ENCODE results near the gene GOT1.

The GOT1 gene

GRCh38 chr10:99370993-99371392 lies 59.4 kb downstream of the GOT1 start:
- H3K36me3 ChIP-seq (ENCODE audit: insufficient read depth, low read length): no peaks in the 10 kb centered on the region
- H3K4me1 ChIP-seq (ENCODE audit: insufficient read depth, low read length): 0 out of 2 replicates have a peak, but pooled peaks cover 4% of the 10 kb centered on the region
- H3K9me3 ChIP-seq (ENCODE audit: control insufficient read depth, insufficient read depth, low read length): no peaks in the 10 kb centered on the region
- no peak overlapping the region for H3K9ac ChIP-seq (ENCODE audit: low read depth, low read length)

GRCh38 chr10:99369551-99369950 lies 60.9 kb downstream of the GOT1 start:
- no peaks in the 10 kb centered on the region for H3K9me3 ChIP-seq (ENCODE audit: control insufficient read depth, insufficient read depth, low read length)

GRCh38 chr10:99369126-99369525 lies 61.3 kb downstream of the GOT1 start:
- H3K36me3 ChIP-seq (ENCODE audit: insufficient read depth, low read length): no peaks in the 10 kb centered on the region
- no peak overlapping the region for H3K9ac ChIP-seq (ENCODE audit: low read depth, low read length)
- 0 out of 2 replicates have a peak, but pooled peaks cover 4% of the 10 kb centered on the region for H3K4me1 ChIP-seq (ENCODE audit: insufficient read depth, low read length)
- H3K9me3 ChIP-seq (ENCODE audit: control insufficient read depth, insufficient read depth, low read length): no peaks in the 10 kb centered on the region

More at GRCh38 chr10:99369551-99369950, 60.9 kb downstream of the GOT1 start:
- H3K9ac ChIP-seq (ENCODE audit: low read depth, low read length): no peak overlapping the region
- 0 out of 2 replicates have a peak, but pooled peaks cover 4% of the 10 kb centered on the region for H3K4me1 ChIP-seq (ENCODE audit: insufficient read depth, low read length)
- no peaks in the 10 kb centered on the region for H3K36me3 ChIP-seq (ENCODE audit: insufficient read depth, low read length)

- Histone ChIP-seq H3K9me3 (ENCODE audit: control insufficient read depth, insufficient read depth, low read length) (no peaks in the 10 kb centered on the region), H3K36me3 (ENCODE audit: insufficient read depth, low read length) (no peaks in the 10 kb centered on the region), H3K9ac (ENCODE audit: low read depth, low read length) (no peak overlapping the region), H3K4me1 (ENCODE audit: insufficient read depth, low read length) (0 out of 2 replicates have a peak, but pooled peaks cover 4% of the 10 kb centered on the region)
These were observed 61.8 kb downstream of the GOT1 start for GRCh38 chr10:99368646-99369045.

GRCh38 chr10:99366666-99367065 lies 63.8 kb downstream of the GOT1 start:
- Histone ChIP-seq H3K36me3 (ENCODE audit: insufficient read depth, low read length) (no peaks in the 10 kb centered on the region), H3K9me3 (ENCODE audit: control insufficient read depth, insufficient read depth, low read length) (no peaks in the 10 kb centered on the region), H3K4me1 (ENCODE audit: insufficient read depth, low read length) (0 out of 2 replicates have a peak, but pooled peaks cover 4% of the 10 kb centered on the region)

GRCh38 chr10:99365736-99366135 lies 64.7 kb downstream of the GOT1 start:
- Histone ChIP-seq H3K9me3 (ENCODE audit: control insufficient read depth, insufficient read depth, low read length) (no peaks in the 10 kb centered on the region), H3K9ac (ENCODE audit: low read depth, low read length) (no peak overlapping the region), H3K4me1 (ENCODE audit: insufficient read depth, low read length) (0 out of 2 replicates have a peak, but pooled peaks cover 4% of the 10 kb centered on the region), H3K36me3 (ENCODE audit: insufficient read depth, low read length) (no peaks in the 10 kb centered on the region)

More at GRCh38 chr10:99366666-99367065, 63.8 kb downstream of the GOT1 start:
- no peak overlapping the region for H3K9ac ChIP-seq (ENCODE audit: low read depth, low read length)

- Histone ChIP-seq H3K9ac (ENCODE audit: low read depth, low read length) (no peak overlapping the region), H3K4me1 (ENCODE audit: insufficient read depth, low read length) (0 out of 2 replicates have a peak, but pooled peaks cover 4% of the 10 kb centered on the region), H3K9me3 (ENCODE audit: control insufficient read depth, insufficient read depth, low read length) (no peaks in the 10 kb centered on the region), H3K36me3 (ENCODE audit: insufficient read depth, low read length) (no peaks in the 10 kb centered on the region)
These were observed 65.1 kb downstream of the GOT1 start for GRCh38 chr10:99365311-99365710.

GRCh38 chr10:99364125-99364524 lies 66.3 kb downstream of the GOT1 start:
- no peaks in the 10 kb centered on the region for H3K9me3 ChIP-seq (ENCODE audit: control insufficient read depth, insufficient read depth, low read length)

GRCh38 chr10:99360934-99361333 lies 69.5 kb downstream of the GOT1 start:
- H3K9ac ChIP-seq (ENCODE audit: low read depth, low read length): no peak overlapping the region
- peaks cover 17% of the 10 kb centered on the region for H3K4me1 ChIP-seq (ENCODE audit: insufficient read depth, low read length)
- H3K36me3 ChIP-seq (ENCODE audit: insufficient read depth, low read length): no peaks in the 10 kb centered on the region
- H3K9me3 ChIP-seq (ENCODE audit: control insufficient read depth, insufficient read depth, low read length): no peaks in the 10 kb centered on the region

More at GRCh38 chr10:99364125-99364524, 66.3 kb downstream of the GOT1 start:
- Histone ChIP-seq H3K9ac (ENCODE audit: low read depth, low read length) (no peak overlapping the region), H3K36me3 (ENCODE audit: insufficient read depth, low read length) (no peaks in the 10 kb centered on the region), H3K4me1 (ENCODE audit: insufficient read depth, low read length) (peaks cover 6% of the 10 kb centered on the region; the same call in 1 of the 2 replicates)

- Histone ChIP-seq H3K9me3 (ENCODE audit: control insufficient read depth, insufficient read depth, low read length) (no peaks in the 10 kb centered on the region), H3K4me1 (ENCODE audit: insufficient read depth, low read length) (peaks cover 17% of the 10 kb centered on the region)
These were observed 72.3 kb downstream of the GOT1 start for GRCh38 chr10:99358101-99358500.

GRCh38 chr10:99357691-99358090 lies 72.7 kb downstream of the GOT1 start:
- H3K4me1 ChIP-seq (ENCODE audit: insufficient read depth, low read length): peaks cover 17% of the 10 kb centered on the region
- H3K9me3 ChIP-seq (ENCODE audit: control insufficient read depth, insufficient read depth, low read length): no peaks in the 10 kb centered on the region
- H3K9ac ChIP-seq (ENCODE audit: low read depth, low read length): no peak overlapping the region
- no peaks in the 10 kb centered on the region for H3K36me3 ChIP-seq (ENCODE audit: insufficient read depth, low read length)

More at GRCh38 chr10:99358101-99358500, 72.3 kb downstream of the GOT1 start:
- Histone ChIP-seq H3K9ac (ENCODE audit: low read depth, low read length) (no peak overlapping the region), H3K36me3 (ENCODE audit: insufficient read depth, low read length) (no peaks in the 10 kb centered on the region)

GRCh38 chr10:99353182-99353581 lies 77.2 kb downstream of the GOT1 start:
- Histone ChIP-seq H3K36me3 (ENCODE audit: insufficient read depth, low read length) (no peaks in the 10 kb centered on the region), H3K4me1 (ENCODE audit: insufficient read depth, low read length) (peaks cover 8% of the 10 kb centered on the region), H3K9ac (ENCODE audit: low read depth, low read length) (no peak overlapping the region), H3K9me3 (ENCODE audit: control insufficient read depth, insufficient read depth, low read length) (no peaks in the 10 kb centered on the region)

- no peaks in the 10 kb centered on the region for H3K9me3 ChIP-seq (ENCODE audit: control insufficient read depth, insufficient read depth, low read length)
- H3K4me1 ChIP-seq (ENCODE audit: insufficient read depth, low read length): peaks cover 6% of the 10 kb centered on the region; the same call in 1 of the 2 replicates
- no peak overlapping the region; the same call in 1 of the 2 replicates for H3K9ac ChIP-seq (ENCODE audit: low read depth, low read length)
These were observed 82.8 kb downstream of the GOT1 start for GRCh38 chr10:99347672-99348071.

More at GRCh38 chr10:99347672-99348071, 82.8 kb downstream of the GOT1 start:
- H3K36me3 ChIP-seq (ENCODE audit: insufficient read depth, low read length): no peaks in the 10 kb centered on the region
